OCI-LY3 (cell line): ENCODE results near the gene STARD3NL.
"Not testable (repeated sequence)": the region's sequence is repeated elsewhere in the genome, so short reads cannot be mapped to it uniquely, and the experiment has no call there.

Experiments
- H2AFZ ChIP-seq: fragments of 200-600, 300-600 bp; shearing (Covaris generic); 2 replicates; pipeline ENCODE4 v1.6.0; 2014; ENCODE audit warnings: antibody characterized with exemption, low read depth, low read length
- H3K27ac ChIP-seq: fragments of 200-600, 300-600 bp; sonication (generic); 2 replicates; pipeline ENCODE4 v1.5.1; 2014; ENCODE audit warnings: mild to moderate bottlenecking, low read length, moderate library complexity, mixed read lengths
- H3K27me3 ChIP-seq: fragments of 200-600, 300-600 bp; sonication (generic); 2 replicates; pipeline ENCODE4 v1.6.1; 2014; ENCODE audit warnings: low read depth, low read length, mixed read lengths
- H3K36me3 ChIP-seq: fragments of 200-600, 300-600 bp; sonication (generic); replicated peaks from 2 replicates; pipeline ENCODE3; 2014; ENCODE audit warnings: low read depth, low read length, mixed read lengths
- H3K4me1 ChIP-seq: fragments of 300-600, 200-600 bp; sonication (generic); 2 replicates; pipeline ENCODE4 v1.6.1; 2014; ENCODE audit warnings: low read length, mixed read lengths
- H3K4me2 ChIP-seq: fragments of 200-600, 300-600 bp; sonication (generic); 2 replicates; pipeline ENCODE4 v1.6.1; 2014; ENCODE audit warnings: low read length, mixed read lengths
- H3K4me3 ChIP-seq: fragments of 300-600, 200-600 bp; sonication (generic); 2 replicates; pipeline ENCODE4 v1.5.1; 2014; ENCODE audit warnings: antibody characterized with exemption, mild to moderate bottlenecking, low read length, moderate library complexity
- H3K79me2 ChIP-seq: fragments of 300-600, 200-600 bp; shearing (Covaris generic); 2 replicates; pipeline ENCODE4 v1.6.1; 2014; ENCODE audit warnings: mild to moderate bottlenecking, low read length, mixed read lengths
- H3K9ac ChIP-seq: fragments of 300-600, 200-600 bp; shearing (Covaris generic); 2 replicates; pipeline ENCODE4 v1.6.0; 2014; ENCODE audit warnings: mild to moderate bottlenecking, low read length, moderate library complexity
- H3K9me3 ChIP-seq: fragments of 200-600, 300-600 bp; shearing (Covaris generic); 2 replicates; pipeline ENCODE4 v1.6.1; 2014; ENCODE audit warnings: low read length, mixed read lengths; ENCODE audit not compliant: insufficient read depth
- H4K20me1 ChIP-seq: fragments of 200-600, 300-600 bp; sonication (generic); 2 replicates; pipeline ENCODE4 v1.6.1; 2016; ENCODE audit warnings: low read length, mixed read lengths; ENCODE audit not compliant: insufficient read depth
- CTCF ChIP-seq: fragments of 200-600, 300-600 bp; sonication (generic); IDR thresholded peaks from 2 replicates; pipeline ENCODE4 v1.5.1; 2014; ENCODE audit warnings: antibody characterized with exemption, low read length, low read depth
- EZH2phosphoT487 ChIP-seq: fragments of 200-600 bp; shearing (Covaris generic); IDR thresholded peaks from 2 replicates; pipeline ENCODE4 v1.6.1; 2018; ENCODE audit warnings: antibody characterized with exemption, mixed run types, low read depth

STARD3NL gene

GRCh38 chr7:38229386-38229785, 51.3 kb downstream of the STARD3NL start:
- Histone ChIP-seq H3K27me3 (no peaks in the 10 kb centered on the region), H4K20me1 (no peaks in the 10 kb centered on the region), H3K79me2 (no peaks in the 10 kb centered on the region), H3K4me1 (no peaks in the 10 kb centered on the region), H3K4me3 (no peak overlapping the region), H3K36me3 (no peaks in the 10 kb centered on the region), H3K9me3 (no peaks in the 10 kb centered on the region), H3K9ac (no peak overlapping the region), H2AFZ (no peak overlapping the region), H3K27ac (no peak overlapping the region), H3K4me2 (no peak overlapping the region)
- no peak for TF ChIP-seq EZH2phosphoT487
- TF ChIP-seq CTCF = no peak

GRCh38 chr7:38229884-38230642, 52.0 kb downstream of the STARD3NL start:
- H3K9me3 ChIP-seq = no peaks in the 10 kb centered on the region
- H3K4me3 ChIP-seq = no peak overlapping the region
- no peak overlapping the region for H3K27ac ChIP-seq
- no peaks in the 10 kb centered on the region for H3K79me2 ChIP-seq
- no peaks in the 10 kb centered on the region for H3K4me1 ChIP-seq
- TF ChIP-seq EZH2phosphoT487 (no peak), CTCF (no peak)
- H3K9ac ChIP-seq = no peak overlapping the region
- no peaks in the 10 kb centered on the region for H3K27me3 ChIP-seq
- no peaks in the 10 kb centered on the region for H4K20me1 ChIP-seq
- H2AFZ ChIP-seq = no peak overlapping the region
- no peaks in the 10 kb centered on the region for H3K36me3 ChIP-seq
- no peak overlapping the region for H3K4me2 ChIP-seq

GRCh38 chr7:38232502-38233366, 54.7 kb downstream of the STARD3NL start:
- Histone ChIP-seq H3K9ac (no peak overlapping the region), H3K36me3 (no peaks in the 10 kb centered on the region), H3K4me3 (no peak overlapping the region), H3K79me2 (no peaks in the 10 kb centered on the region), H3K27me3 (no peaks in the 10 kb centered on the region), H3K4me2 (no peak overlapping the region), H4K20me1 (no peaks in the 10 kb centered on the region), H2AFZ (no peak overlapping the region), H3K4me1 (no peaks in the 10 kb centered on the region), H3K27ac (no peak overlapping the region), H3K9me3 (no peaks in the 10 kb centered on the region)
- no peak for TF ChIP-seq EZH2phosphoT487
- TF ChIP-seq CTCF = no peak

- H4K20me1 ChIP-seq, H3K4me1 ChIP-seq, H3K36me3 ChIP-seq, H3K9ac ChIP-seq, H3K27ac ChIP-seq, H3K9me3 ChIP-seq, H2AFZ ChIP-seq, H3K79me2 ChIP-seq, H3K4me3 ChIP-seq, H3K4me2 ChIP-seq, H3K27me3 ChIP-seq: not testable (repeated sequence)
Observed at GRCh38 chr7:38234759-38235158, 56.7 kb downstream of the STARD3NL start.
